Choroid plexus epithelial cell (primary cell): Measurements from ENCODE around the gene MAPK4.

ENCODE experiments used
- DNase-seq: peaks from one replicate; pipeline ENCODE4 v3.0.0-alpha.2; 2010; ENCODE audit warnings: low read depth
- H3K4me3 ChIP-seq: 2 replicates; pipeline ENCODE4 v1.5.1; 2011; ENCODE audit warnings: low read depth, mild to moderate bottlenecking, control low read depth, low read length, moderate library complexity
- TF ChIP-seq, protein P1 (sequence below): conservative IDR thresholded peaks from 2 replicates; pipeline ENCODE4 v1.5.1; 2011; ENCODE audit warnings: low read depth, mild to moderate bottlenecking, control low read depth, inconsistent platforms, low read length, moderate library complexity

Gene MAPK4

DNA sequence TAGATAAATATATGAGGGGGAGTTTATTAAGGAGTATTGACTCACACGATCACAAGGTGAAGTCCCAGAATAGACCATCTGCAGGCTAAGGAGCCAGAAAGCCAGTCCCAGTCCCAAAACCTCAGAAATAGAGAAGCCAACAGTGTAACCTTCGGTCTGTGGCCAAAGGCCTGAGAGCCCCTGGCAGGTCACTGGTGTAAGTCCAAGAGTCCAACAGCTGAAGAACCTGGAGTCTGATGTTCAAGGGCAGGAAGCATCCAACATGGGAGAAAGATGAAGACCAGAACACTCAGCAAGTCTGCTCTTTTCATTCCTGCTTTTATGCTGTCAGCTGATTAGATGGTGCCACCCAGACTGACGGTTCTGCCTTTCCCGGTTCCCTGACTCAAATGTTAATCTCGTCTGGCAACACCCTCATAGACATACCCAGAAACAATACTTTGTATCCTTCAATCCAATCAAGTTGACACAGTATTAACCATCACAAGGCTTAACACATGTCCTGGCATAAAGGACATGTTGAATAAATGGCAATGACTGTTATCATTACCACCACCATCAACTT, 56.7 kb downstream of the MAPK4 start:
- no peak for DNase-seq
- no peak overlapping the region for H3K4me3 ChIP-seq
- TF ChIP-seq, protein P1, sequence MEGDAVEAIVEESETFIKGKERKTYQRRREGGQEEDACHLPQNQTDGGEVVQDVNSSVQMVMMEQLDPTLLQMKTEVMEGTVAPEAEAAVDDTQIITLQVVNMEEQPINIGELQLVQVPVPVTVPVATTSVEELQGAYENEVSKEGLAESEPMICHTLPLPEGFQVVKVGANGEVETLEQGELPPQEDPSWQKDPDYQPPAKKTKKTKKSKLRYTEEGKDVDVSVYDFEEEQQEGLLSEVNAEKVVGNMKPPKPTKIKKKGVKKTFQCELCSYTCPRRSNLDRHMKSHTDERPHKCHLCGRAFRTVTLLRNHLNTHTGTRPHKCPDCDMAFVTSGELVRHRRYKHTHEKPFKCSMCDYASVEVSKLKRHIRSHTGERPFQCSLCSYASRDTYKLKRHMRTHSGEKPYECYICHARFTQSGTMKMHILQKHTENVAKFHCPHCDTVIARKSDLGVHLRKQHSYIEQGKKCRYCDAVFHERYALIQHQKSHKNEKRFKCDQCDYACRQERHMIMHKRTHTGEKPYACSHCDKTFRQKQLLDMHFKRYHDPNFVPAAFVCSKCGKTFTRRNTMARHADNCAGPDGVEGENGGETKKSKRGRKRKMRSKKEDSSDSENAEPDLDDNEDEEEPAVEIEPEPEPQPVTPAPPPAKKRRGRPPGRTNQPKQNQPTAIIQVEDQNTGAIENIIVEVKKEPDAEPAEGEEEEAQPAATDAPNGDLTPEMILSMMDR = no peak

DNA sequence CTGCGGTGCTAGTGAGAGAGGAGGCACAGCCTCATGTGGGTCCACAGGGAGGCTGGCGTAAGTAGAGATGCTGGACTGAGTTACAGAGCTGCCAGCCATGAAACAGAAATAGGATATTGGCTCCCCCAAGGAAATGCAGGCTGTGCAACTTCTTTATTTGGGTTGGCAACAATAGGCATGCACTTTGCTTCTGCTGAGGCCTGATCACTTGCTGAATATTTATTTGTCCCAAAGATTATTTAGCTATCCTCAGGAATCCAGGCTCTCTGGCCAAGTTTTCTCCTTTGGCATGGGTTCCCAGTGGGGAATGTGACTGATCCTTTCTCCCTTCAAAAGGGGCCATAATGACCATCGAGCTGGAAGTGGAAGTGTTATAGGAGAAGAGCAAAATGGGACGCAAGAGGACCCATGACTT, 60.0 kb downstream of the MAPK4 start:
- TF ChIP-seq, protein P1 = no peak
- no peak overlapping the region for H3K4me3 ChIP-seq
- no peak for DNase-seq

DNA sequence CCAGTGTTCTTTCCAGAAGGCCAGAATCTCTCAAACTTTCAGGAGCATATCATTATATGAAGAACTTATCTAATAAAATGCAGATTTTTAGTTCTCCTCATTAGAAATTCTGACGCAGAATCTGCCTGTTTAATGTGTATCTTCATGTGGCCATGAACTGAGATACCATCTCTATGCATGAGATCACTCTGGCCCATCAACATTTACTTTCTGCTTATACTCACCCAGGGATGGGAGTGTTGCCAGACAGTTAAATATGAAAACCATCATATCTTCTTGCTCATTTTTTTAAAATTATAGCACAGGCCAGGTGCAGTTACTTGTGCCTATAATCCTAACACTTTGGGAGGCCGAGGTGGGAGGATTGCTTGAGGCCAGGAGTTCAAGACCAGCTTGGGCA, 60.4 kb downstream of the MAPK4 start:
- H3K4me3 ChIP-seq = no peak overlapping the region
- DNase-seq = no peak
- TF ChIP-seq, protein P1 = no peak

DNA sequence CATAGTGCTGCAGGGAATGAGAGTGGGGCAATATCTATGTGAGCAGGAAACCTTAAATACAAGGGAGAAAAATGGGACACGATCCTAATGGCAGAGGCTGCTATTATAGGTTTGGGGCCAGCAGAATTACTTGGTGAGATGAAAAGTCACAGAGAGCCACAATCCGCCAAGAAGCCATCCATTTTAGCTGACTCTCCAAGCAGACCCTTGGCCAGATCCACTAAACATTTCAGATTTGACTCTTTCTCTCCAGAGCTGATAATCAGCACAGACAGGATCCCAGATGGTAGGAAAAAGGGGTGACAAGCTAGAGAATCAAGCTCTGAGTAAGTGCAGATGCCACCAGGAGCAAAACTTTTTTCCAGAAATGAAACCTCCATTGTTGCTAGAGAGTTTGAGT, 61.5 kb downstream of the MAPK4 start:
- DNase-seq = no peak
- H3K4me3 ChIP-seq = no peak overlapping the region
- TF ChIP-seq, protein P1 = no peak

DNA sequence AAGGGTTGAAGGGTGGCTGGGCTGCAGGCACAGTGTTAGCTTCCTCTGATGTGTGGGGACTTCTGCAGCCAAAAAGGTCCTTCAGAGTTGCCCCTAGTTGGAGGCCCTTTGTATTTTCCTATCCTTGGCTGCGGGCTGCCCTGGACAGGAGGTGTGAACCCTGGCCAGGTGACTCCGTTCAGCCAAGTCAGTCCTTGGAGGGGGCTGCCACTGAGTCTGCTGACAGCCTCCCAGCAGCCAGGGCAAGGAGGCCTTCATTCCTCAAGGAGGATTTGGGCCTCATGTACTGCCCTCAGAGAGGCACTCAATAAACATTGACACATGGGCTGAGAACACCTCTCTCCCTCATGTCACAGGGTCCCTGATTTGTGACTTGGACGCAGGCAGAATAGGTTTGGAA, 62.4 kb downstream of the MAPK4 start:
- TF ChIP-seq, protein P1 = no peak
- no peak overlapping the region for H3K4me3 ChIP-seq
- no peak for DNase-seq

DNA sequence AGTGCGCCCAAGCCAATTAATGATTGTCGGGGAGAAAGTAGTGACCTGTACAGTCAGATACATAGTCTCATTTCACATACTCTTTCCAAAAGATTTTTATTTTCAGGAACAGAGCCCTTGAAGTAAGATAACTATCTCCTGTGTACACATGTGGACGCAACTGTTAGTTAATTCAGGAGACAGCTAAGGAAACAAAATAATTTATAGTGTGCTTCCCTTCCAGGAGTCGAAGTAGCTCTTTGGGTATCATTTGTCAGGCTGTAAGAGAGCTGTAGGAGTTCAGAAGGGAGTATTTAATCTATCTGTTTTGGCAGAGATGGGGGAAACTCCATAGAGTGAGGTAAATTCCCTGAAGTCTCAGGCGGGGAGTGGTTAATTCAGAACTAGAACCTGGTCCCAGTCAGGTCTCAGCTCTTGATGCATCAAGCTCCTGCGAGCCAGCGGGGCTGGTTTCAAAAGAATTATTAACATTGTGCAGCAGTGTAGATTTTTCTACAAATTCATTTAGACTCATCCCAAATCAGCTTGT, 63.0 kb downstream of the MAPK4 start:
- no peak for DNase-seq
- TF ChIP-seq, protein P1 = no peak
- no peak overlapping the region for H3K4me3 ChIP-seq

DNA sequence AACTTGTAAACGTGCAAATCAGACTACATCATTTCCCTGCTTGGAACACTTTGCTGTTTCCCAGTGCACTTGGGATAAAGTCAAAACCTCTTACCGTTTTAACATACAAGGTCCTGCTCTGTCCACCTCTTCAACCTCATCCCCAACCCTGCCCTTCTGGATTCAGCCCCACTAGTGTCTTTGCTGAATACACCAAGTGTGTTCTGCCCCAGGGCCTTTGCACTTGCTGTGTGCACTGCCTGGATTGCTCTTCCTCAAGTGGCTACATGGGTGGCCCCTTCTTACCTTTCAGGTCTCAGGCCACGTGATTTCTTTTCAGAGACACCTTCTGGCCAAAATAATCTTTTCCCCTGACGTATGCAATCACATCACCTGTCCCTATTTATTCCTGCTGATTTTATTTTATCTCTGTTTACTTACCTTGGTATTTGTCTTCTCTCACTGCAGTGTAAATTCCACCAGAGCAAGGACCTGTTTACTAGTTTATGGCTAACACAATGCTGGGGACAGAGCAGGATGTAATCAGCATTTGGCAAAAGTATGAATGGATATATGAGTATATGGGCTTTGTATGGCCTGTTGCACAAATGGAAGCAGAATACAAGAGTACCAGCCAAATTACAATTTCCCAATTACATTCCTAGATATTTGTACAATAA, 63.9 kb downstream of the MAPK4 start:
- TF ChIP-seq, protein P1 = no peak
- DNase-seq = no peak
- H3K4me3 ChIP-seq = no peak overlapping the region
